ENCODE measurements around the gene ZNF791.

- TF ChIP-seq CTCF (IDR thresholded peaks at IDR 0.05; ENCODE audit: insufficient read depth, low read length, poor library complexity, severe bottlenecking) (no peak), EZH2phosphoT487 (conservative IDR thresholded peaks at IDR 0.05; ENCODE audit: low read length) (no peak)
These were observed 3.1 kb upstream of the ZNF791 start for GRCh38 chr19:12607631-12608030.

Measured in SU-DHL-6 (cell line).